Gastroesophageal sphincter (tissue), 4 donors: ENCODE data around the gene MAGI3. TPM values are rescaled to one million over a fixed set of nuclear protein-coding genes. Genes with fewer than 3 reads are reported as not detected.

Experiments used
- ATAC-seq: fragments of 150-250 bp; one replicate; pipeline ENCODE4 v1.9.1; 2016; ENCODE audit warnings: mild to moderate bottlenecking, moderate library complexity
- H3K27ac ChIP-seq, 4 donors: fragments of 200-600 bp; sonication (generic) in 3 of 4; 1 replicate in 3 of 4; 2 replicates in 1 of 4; pipeline ENCODE4 v1.5.1; 2016 to 2019
- H3K27me3 ChIP-seq: fragments of 200-600 bp; sonication (generic); one replicate; pipeline ENCODE4 v1.5.1; 2019
- H3K36me3 ChIP-seq, 2 donors: fragments of 200-600 bp; sonication (generic); one replicate each; pipeline ENCODE4 v1.5.1; 2019; ENCODE audit warnings: control low read depth in 1 of 2
- H3K4me1 ChIP-seq, 3 donors: fragments of 200-600 bp; sonication (generic); 1 replicate in 2 of 3; 2 replicates in 1 of 3; pipeline ENCODE4 v1.5.1; 2016 to 2019; ENCODE audit warnings: control low read depth in 2 of 3
- H3K4me3 ChIP-seq, 2 donors: fragments of 200-600 bp; sonication (generic); one replicate each; pipeline ENCODE4 v1.5.1; 2019; ENCODE audit warnings: mild to moderate bottlenecking in 1 of 2, moderate library complexity in 1 of 2
- H3K9me3 ChIP-seq, 3 donors: fragments of 200-600 bp; sonication (generic); one replicate each; pipeline ENCODE4 v1.5.1; 2017 to 2019; ENCODE audit warnings: control low read depth in 2 of 3
- CTCF ChIP-seq, 4 experiments: fragments of 200-600 bp in 2 of 4; fragments of 450-650 bp in 2 of 4; sonication (generic) in 1 of 4; IDR thresholded peaks; one replicate each; pipeline ENCODE4 v1.5.1; 2017 to 2019; ENCODE audit warnings: antibody characterized with exemption in 4 of 4, mild to moderate bottlenecking in 2 of 4, moderate library complexity in 2 of 4
- EP300 ChIP-seq: sonication (generic); formaldehyde crosslinking; IDR thresholded peaks from one replicate; pipeline ENCODE4 v1.6.1; 2017; ENCODE audit warnings: antibody characterized with exemption, mild to moderate bottlenecking
- POLR2A ChIP-seq, 2 donors: fragments of 450-650 bp; IDR thresholded peaks; one replicate each; pipeline ENCODE4 v1.6.1; 2017; ENCODE audit warnings: antibody characterized with exemption in 2 of 2, mild to moderate bottlenecking in 2 of 2, moderate library complexity in 1 of 2
- POLR2AphosphoS5 ChIP-seq: sonication (generic); formaldehyde crosslinking; IDR thresholded peaks from one replicate; pipeline ENCODE4 v1.6.1; 2017; ENCODE audit warnings: antibody characterized with exemption
- WGBS, 2 donors: methylation state at CpG; one replicate each; pipeline ENCODE4 v1.1.5; 2018; ENCODE audit warnings: low coverage in 1 of 2; 5-methylcytosine and 5-hydroxymethylcytosine counted together
- total RNA-seq, 4 donors: library from RNA; depleted of rRNA; stranded (reverse); fragments of >200 nt; gene quantifications; one replicate each; pipeline ENCODE4 v1.1.0, GENCODE V29; 2016

The MAGI3 gene
- total RNA-seq, 4 donors from 2014 or later: 18.2 to 26.6 (median 22.7) TPM

- peaks cover 0 to 35% of the 10 kb centered on the region in 2 donors for H3K36me3 ChIP-seq
- WGBS, 2 donors: 100% methylated on average over 1 of the region's 1 CpG
- no peak overlapping the region for H3K4me3 ChIP-seq
- H3K27me3 ChIP-seq: no peaks in the 10 kb centered on the region
- no peak overlapping the region for H3K27ac ChIP-seq
- H3K9me3 ChIP-seq: no peaks in the 10 kb centered on the region
- ATAC-seq: no peak
- H3K4me1 ChIP-seq: no peaks in the 10 kb centered on the region
- no peak for TF ChIP-seq EP300
- no peak for TF ChIP-seq POLR2A (IDR thresholded peaks at IDR 0.05)
- no peak for TF ChIP-seq POLR2AphosphoS5
- TF ChIP-seq CTCF (IDR thresholded peaks at IDR 0.05): no peak
These were observed 279.7 kb downstream of the MAGI3 start for GRCh38 chr1:113669988-113670387.

- Histone ChIP-seq H3K4me1 (no peaks in the 10 kb centered on the region), H3K27ac (no peak overlapping the region), H3K27me3 (no peaks in the 10 kb centered on the region), H3K9me3 (no peaks in the 10 kb centered on the region), H3K36me3 (peaks cover 0 to 35% of the 10 kb centered on the region in 2 donors), H3K4me3 (no peak overlapping the region)
- 80 to 100% methylated on average over 1 of the region's 1 CpG for WGBS, 2 donors
- TF ChIP-seq CTCF (IDR thresholded peaks at IDR 0.05): no peak
- no peak for TF ChIP-seq EP300
- no peak for TF ChIP-seq POLR2AphosphoS5
- no peak for TF ChIP-seq POLR2A (IDR thresholded peaks at IDR 0.05)
- no peak for ATAC-seq
These were observed 280.3 kb downstream of the MAGI3 start for GRCh38 chr1:113670650-113671049.

GRCh38 chr1:113672491-113672890 is 282.2 kb downstream of the MAGI3 start:
- H3K27me3 ChIP-seq: no peaks in the 10 kb centered on the region
- no peak overlapping the region for H3K27ac ChIP-seq
- 93 to 96% methylated on average over 4 of the region's 4 CpGs for WGBS, 2 donors
- ATAC-seq: no peak
- H3K4me3 ChIP-seq: no peak overlapping the region
- H3K9me3 ChIP-seq: no peaks in the 10 kb centered on the region
- peaks cover 0 to 7% (median 0%) of the 10 kb centered on the region in 3 donors for H3K4me1 ChIP-seq
- TF ChIP-seq EP300 (no peak), POLR2A (IDR thresholded peaks at IDR 0.05) (no peak), POLR2AphosphoS5 (no peak), CTCF (IDR thresholded peaks at IDR 0.05) (no peak)
- H3K36me3 ChIP-seq: peaks cover 0 to 26% of the 10 kb centered on the region in 2 donors

- Histone ChIP-seq H3K27ac (no peak overlapping the region), H3K4me1 (peaks cover 0 to 11% (median 0%) of the 10 kb centered on the region in 3 donors), H3K36me3 (peaks cover 0 to 33% of the 10 kb centered on the region in 2 donors), H3K4me3 (no peak overlapping the region), H3K9me3 (no peaks in the 10 kb centered on the region), H3K27me3 (no peaks in the 10 kb centered on the region)
- TF ChIP-seq CTCF (IDR thresholded peaks at IDR 0.05) (no peak), EP300 (no peak), POLR2AphosphoS5 (no peak), POLR2A (IDR thresholded peaks at IDR 0.05) (no peak)
- no peak for ATAC-seq
- 83 to 86% methylated on average over 1 of the region's 1 CpG for WGBS, 2 donors
These were observed 284.3 kb downstream of the MAGI3 start for GRCh38 chr1:113674591-113674990.

- Histone ChIP-seq H3K4me3 (no peak overlapping the region), H3K9me3 (no peaks in the 10 kb centered on the region), H3K36me3 (peaks cover 0 to 33% of the 10 kb centered on the region in 2 donors), H3K27ac (no peak overlapping the region), H3K27me3 (no peaks in the 10 kb centered on the region), H3K4me1 (peaks cover 0 to 11% (median 0%) of the 10 kb centered on the region in 3 donors)
- no peak for ATAC-seq
- 82 to 87% methylated on average over 2 of the region's 2 CpGs for WGBS, 2 donors
- TF ChIP-seq POLR2A (IDR thresholded peaks at IDR 0.05): no peak
These were observed 285.0 kb downstream of the MAGI3 start for GRCh38 chr1:113675302-113675701.
